GM18868 (cell line): Measurements from ENCODE around the gene BACH1.
A peak's percentile ranks its signal among the peaks of the same experiment; 100 is the strongest.

Experiments
- ATAC-seq: cut with Tn5 transposase; IDR thresholded peaks from one replicate; pipeline ENCODE4 v1.9.1; 2021; ENCODE audit warnings: mild to moderate bottlenecking, moderate library complexity; ENCODE audit not compliant: unreplicated experiment

BACH1 gene

GRCh38 chr21:29374481-29374880 is 75.8 kb downstream of the BACH1 start:
- no peak for ATAC-seq

- peak; percentile 79 for ATAC-seq
These were observed 77.8 kb downstream of the BACH1 start for GRCh38 chr21:29376556-29376955.

- no peak for ATAC-seq
These were observed 78.5 kb downstream of the BACH1 start for GRCh38 chr21:29377266-29377665.

DNA sequence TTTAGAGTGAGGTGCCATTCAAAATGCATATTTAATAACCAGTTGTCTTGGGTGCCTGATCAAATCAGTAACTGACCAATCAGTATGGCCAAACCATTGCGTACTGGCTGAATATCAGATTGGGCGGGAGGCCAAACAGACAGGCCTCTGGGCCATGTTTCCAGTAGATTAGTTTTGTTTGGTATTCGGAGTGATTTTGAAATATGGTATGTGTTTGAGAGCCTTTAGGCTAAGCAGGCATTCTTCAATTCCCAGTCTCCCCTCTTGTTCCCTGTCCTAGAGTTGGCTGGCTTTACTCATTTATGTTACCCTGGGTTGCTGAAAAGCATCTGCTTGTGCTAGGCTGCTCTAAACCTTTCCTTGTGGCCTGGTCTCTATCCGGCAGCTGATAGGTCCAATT is 80.1 kb downstream of the BACH1 start:
- ATAC-seq, result no peak

- no peak for ATAC-seq
These were observed 80.9 kb downstream of the BACH1 start for GRCh38 chr21:29379517-29380054.

DNA sequence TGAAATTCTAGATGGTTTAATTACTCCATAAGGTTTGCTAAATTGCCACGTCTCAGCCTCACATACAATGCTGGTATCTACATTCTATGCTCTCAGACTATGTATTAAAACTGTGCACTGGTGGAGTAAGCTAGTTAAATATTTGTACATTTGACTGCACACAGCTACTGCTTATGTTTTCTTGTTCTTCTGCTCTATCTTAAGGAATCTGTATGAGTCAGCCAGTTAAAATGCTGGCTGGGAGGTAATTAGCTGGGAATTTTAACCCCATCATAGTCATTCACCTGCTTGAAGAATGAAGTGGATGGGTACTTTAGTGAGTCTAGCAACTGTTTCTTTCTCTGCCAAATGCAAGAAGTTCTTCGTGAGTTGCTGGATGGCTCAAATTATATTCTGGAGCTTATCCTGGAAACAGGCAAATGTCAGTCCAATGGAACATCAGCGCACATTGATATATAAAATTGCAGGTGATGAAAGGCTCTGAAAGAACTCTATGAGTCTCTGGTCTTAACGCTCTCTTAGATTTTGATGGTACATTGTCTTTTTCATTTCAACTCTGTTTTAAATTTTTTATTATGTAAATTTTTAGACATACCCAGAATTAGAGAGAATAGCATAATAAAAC is 83.4 kb downstream of the BACH1 start:
- ATAC-seq, result no peak

GRCh38 chr21:29384683-29385359 is 86.1 kb downstream of the BACH1 start:
- ATAC-seq, result no peak

DNA sequence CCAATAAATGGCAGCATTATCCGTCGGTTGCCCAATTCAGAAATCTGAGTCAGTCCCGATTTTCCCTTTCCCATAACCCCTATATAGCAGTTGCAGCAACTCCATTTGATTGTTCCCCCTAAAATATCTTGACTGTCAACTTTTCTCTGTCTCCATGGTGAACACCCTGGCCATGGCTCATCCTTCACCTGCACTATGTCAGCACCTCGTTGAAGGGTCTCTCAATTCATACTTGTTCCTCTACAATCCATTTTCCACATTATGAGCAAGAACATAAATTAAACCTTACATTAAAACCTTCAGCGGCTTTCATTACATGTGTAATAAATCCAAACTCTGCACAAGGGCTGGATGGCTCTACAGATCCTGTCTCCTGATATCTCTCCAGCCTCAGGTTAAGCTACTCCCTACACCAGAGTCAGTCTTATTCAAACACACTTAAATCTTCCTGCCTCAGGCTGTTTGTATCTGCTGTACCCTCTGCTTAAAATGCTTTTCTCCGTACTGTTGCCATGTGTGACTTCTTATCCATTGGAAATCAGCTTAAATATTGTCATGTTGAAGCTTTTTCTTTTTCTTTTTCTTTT is 87.3 kb downstream of the BACH1 start:
- no peak for ATAC-seq

DNA sequence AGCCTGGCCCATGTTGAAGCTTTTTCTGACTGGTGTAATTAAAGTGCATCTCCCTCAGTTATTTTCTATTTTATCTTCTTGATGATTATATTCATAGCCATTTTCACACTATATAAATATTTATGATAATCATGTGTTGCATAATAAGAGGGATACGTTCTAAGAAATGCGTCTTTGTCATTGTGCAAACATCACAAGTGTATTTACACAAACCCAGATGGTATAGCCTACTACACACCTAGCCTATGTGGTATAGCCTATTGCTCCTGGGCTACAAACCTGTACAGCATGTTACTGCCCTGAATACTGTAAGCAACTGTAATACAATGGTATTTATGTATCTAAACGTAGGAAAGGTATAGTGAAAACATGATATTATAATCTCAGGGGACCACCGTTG is 88.1 kb downstream of the BACH1 start:
- ATAC-seq, result no peak

- no peak for ATAC-seq
These were observed 88.9 kb downstream of the BACH1 start for GRCh38 chr21:29387598-29387997.

DNA sequence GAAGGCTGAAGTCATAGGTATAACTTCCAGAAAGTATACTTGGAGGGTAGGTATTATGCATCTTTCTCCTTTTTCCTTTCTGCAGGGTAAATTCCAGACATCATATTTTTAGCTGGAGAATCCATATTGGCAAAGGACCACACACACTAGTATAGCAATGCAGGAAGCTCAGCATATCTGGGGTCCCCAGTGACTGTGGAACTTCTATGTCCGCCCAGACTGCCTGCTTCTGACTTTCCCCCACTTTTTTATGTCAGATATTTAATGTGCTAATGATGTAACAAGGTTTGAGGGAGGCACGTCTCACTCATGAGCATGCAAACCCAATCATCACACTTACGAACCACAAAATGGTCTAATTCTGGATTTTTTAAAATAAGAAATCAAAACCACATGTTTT is 90.4 kb downstream of the BACH1 start:
- no peak for ATAC-seq

- no peak for ATAC-seq
These were observed 92.1 kb downstream of the BACH1 start for GRCh38 chr21:29390778-29391177.

DNA sequence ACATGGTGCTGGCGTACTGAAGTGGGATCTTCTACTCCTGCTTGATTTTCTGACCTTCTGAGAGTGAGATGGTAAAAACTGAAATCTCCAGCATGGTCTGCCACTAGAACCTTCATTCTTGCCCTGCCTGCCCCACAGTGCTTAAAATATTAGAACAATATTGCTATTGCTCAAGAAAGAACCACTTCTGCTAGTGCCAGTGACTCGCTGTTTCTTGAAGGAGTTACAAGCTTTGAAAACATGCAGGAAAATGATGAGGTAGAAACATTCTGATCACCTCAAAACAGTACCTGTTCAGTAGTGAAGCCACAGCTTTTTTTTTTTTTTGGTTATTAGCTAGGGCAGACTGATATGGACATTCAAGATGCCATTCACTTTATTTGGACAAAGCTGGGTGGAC is 95.3 kb downstream of the BACH1 start:
- ATAC-seq, result no peak
